Measurements from ENCODE around the gene SEMA3A.

Gene SEMA3A

GRCh38 chr7:84199216-84199615, 4.6 kb upstream of the SEMA3A start:
- FAIRE-seq = no peak
- no peak for DNase-seq (ENCODE audit: insufficient read length, low spot score)
- TF ChIP-seq CTCF (IDR thresholded peaks at IDR 0.05; ENCODE audit: insufficient read depth, missing control alignments) = no peak

- DNase-seq (ENCODE audit: insufficient read length, low spot score) (no peak), FAIRE-seq (no peak)
- no peak for TF ChIP-seq CTCF (IDR thresholded peaks at IDR 0.05; ENCODE audit: insufficient read depth, missing control alignments)
These were observed 1.5 kb upstream of the SEMA3A start for GRCh38 chr7:84196084-84196503.

- no peak for TF ChIP-seq CTCF (IDR thresholded peaks at IDR 0.05; ENCODE audit: insufficient read depth, missing control alignments)
- FAIRE-seq = no peak
- DNase-seq (ENCODE audit: insufficient read length, low spot score) = no peak
These were observed 889 bp upstream of the SEMA3A start for GRCh38 chr7:84195295-84196060.

DNA sequence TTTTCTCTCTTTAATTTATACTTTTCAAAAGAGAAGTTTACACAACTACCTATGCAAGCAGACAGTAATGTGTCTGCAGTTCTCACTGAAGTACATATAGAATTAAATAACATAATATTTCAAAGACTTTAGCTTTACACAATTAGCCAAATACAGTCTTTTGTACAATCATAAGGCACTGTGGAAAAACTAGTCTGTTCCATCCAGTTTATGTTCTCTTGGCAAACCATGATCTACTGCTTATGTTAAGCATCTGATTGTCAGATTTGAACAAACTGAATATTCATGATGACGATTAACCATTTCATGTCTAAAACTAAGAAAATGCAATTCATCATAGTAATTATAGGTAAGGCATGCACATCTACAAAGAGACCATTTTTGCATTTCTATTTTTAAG, 842 bp downstream of the SEMA3A start:
- no peak for TF ChIP-seq CTCF (IDR thresholded peaks at IDR 0.05; ENCODE audit: insufficient read depth, missing control alignments)
- FAIRE-seq (peak; percentile 25), DNase-seq (ENCODE audit: insufficient read length, low spot score) (no peak)

- no peak for FAIRE-seq
These were observed 2.7 kb downstream of the SEMA3A start for GRCh38 chr7:84191842-84192241.

DNA sequence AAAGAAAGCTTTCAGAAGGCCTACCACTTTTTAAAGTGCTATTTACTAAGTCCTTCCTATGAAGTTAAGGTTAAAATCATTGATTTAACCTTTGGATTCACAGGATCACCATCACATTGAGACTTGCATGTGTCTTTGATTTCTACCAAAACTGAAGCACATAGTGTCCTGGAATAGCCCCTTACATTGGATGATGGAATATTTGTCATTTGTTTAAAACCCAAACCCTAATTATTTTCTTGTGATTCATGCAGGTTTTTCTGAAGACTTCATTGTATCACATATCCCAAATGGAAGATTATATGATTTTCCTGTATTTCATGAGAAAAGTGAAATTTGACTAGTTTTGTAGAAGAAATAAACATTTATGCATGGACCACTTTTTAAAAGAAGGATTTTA, 3.3 kb downstream of the SEMA3A start:
- no peak for TF ChIP-seq CTCF (IDR thresholded peaks at IDR 0.05; ENCODE audit: insufficient read depth, missing control alignments)
- FAIRE-seq = no peak
- no peak for DNase-seq (ENCODE audit: insufficient read length, low spot score)

More at GRCh38 chr7:84191842-84192241, 2.7 kb downstream of the SEMA3A start:
- no peak for DNase-seq (ENCODE audit: insufficient read length, low spot score)
- TF ChIP-seq CTCF (IDR thresholded peaks at IDR 0.05; ENCODE audit: insufficient read depth, missing control alignments) = no peak

DNA sequence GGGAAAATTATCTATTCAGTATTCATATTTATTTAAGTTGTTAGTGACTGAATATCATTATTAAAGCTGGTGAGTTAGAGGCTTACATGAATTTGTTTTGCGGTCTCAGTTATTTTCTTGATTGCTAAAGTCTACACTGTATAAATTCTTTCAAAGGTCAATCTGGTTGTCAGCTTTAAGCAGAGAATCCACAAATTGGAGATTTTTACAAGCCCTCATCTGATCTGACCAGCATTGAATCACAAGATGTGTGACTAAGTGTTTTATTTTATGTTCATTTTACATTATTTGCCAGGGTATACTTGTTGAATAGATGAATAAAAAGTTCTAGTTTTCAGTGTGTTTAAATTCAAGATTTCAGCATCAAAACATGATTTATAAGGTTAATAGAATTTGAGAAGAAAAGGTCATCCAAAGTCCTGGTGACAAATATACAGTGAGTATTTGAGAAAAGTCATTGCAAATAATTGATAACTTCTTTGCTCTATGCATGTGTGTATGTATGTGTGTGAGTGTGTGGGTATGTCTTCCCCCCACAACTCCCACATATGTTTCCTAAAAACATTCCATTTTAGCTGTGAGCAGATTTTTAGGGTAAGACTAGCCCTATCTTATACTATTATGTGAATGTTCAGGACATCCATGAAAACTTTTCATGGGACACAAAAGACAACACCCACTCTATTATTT, 4.4 kb downstream of the SEMA3A start:
- no peak for TF ChIP-seq CTCF (IDR thresholded peaks at IDR 0.05; ENCODE audit: insufficient read depth, missing control alignments)
- FAIRE-seq (no peak), DNase-seq (ENCODE audit: insufficient read length, low spot score) (no peak)

Measured in D721Med (cell line).